GM12874 (cell line): ENCODE measurements around the gene DEPDC7.

ENCODE experiments used
- CTCF ChIP-seq: IDR thresholded peaks from 2 replicates; pipeline ENCODE4 v1.5.1; 2011; ENCODE audit warnings: low read depth, mild to moderate bottlenecking, control low read depth, low read length, moderate library complexity; ENCODE audit not compliant: insufficient read depth

Gene DEPDC7

GRCh38 chr11:33027233-33027632 lies 11.6 kb downstream of the DEPDC7 start:
- TF ChIP-seq CTCF = no peak

GRCh38 chr11:33027846-33028536 lies 12.3 kb downstream of the DEPDC7 start:
- TF ChIP-seq CTCF = no peak

GRCh38 chr11:33028537-33028914 lies 12.8 kb downstream of the DEPDC7 start:
- no peak for TF ChIP-seq CTCF

- no peak for TF ChIP-seq CTCF
Observed at GRCh38 chr11:33033493-33033892, 17.8 kb downstream of the DEPDC7 start.

- no peak for TF ChIP-seq CTCF
Observed at GRCh38 chr11:33035011-33035410, 19.3 kb downstream of the DEPDC7 start.

- TF ChIP-seq CTCF = no peak
Observed at GRCh38 chr11:33039274-33040032, 23.8 kb downstream of the DEPDC7 start, which contains the start of gene TCP11L1. TSS of gene TCP11L1 (plus strand) at chr11:33039572. CDS start at chr11:33043774, 4,202 bp downstream.

- TF ChIP-seq CTCF = no peak
Observed at GRCh38 chr11:33040033-33040861, 24.6 kb downstream of the DEPDC7 start.
